ENCODE data around the gene FAM222A.
A peak's percentile ranks its signal among the peaks of the same experiment; 100 is the strongest.

- TF ChIP-seq CTCF (IDR thresholded peaks at IDR 0.05): peak; percentile 72
- no peak for TF ChIP-seq TCF7L2 (IDR thresholded peaks at IDR 0.05; ENCODE audit: low read depth, low read length)
- no peak for TF ChIP-seq POLR2AphosphoS5 (IDR thresholded peaks at IDR 0.05; ENCODE audit: low read depth, low read length)
Observed at GRCh38 chr12:109797905-109798669, 84.5 kb downstream of the FAM222A start.
